Esophagus squamous epithelium (tissue), 5 donors: ENCODE results near the gene CHCHD3. TPM values are rescaled to one million over a fixed set of nuclear protein-coding genes. Genes with fewer than 3 reads are reported as not detected.

Source experiments
- DNase-seq: peaks from one replicate; lab custom pipeline; 2025; lab: John Stamatoyannopoulos, UW
- H3K27ac ChIP-seq, 4 donors: fragments of 200-600 bp; sonication (generic); one replicate each; pipeline ENCODE4 v1.5.1; 2016 to 2019; ENCODE audit warnings: mild to moderate bottlenecking in 1 of 4
- H3K27me3 ChIP-seq, 4 donors: fragments of 200-600 bp; sonication (generic); 1 replicate in 3 of 4; 2 replicates in 1 of 4; pipeline versions ENCODE4 v1.5.1 to v1.6.0; 2017 to 2021; ENCODE audit warnings: antibody characterized with exemption in 1 of 4
- H3K36me3 ChIP-seq, 3 donors: fragments of 200-600 bp; sonication (generic); one replicate each; pipeline ENCODE4 v1.5.1; 2016 to 2019
- H3K4me1 ChIP-seq, 3 donors: fragments of 200-600 bp; sonication (generic); one replicate each; pipeline ENCODE4 v1.5.1; 2017 to 2019
- H3K4me3 ChIP-seq, 4 donors: fragments of 200-600 bp; sonication (generic); 1 replicate in 3 of 4; 2 replicates in 1 of 4; pipeline ENCODE4 v1.5.1; 2016 to 2019; ENCODE audit warnings: mild to moderate bottlenecking in 2 of 4, moderate library complexity in 1 of 4
- H3K9me3 ChIP-seq, 3 donors: fragments of 200-600 bp; sonication (generic); one replicate each; pipeline ENCODE4 v1.5.1; 2016 to 2019
- POLR2A ChIP-seq, 4 donors: fragments of 450-650 bp; IDR thresholded peaks; one replicate each; pipeline ENCODE4 v1.6.1; 2017; ENCODE audit warnings: antibody characterized with exemption in 4 of 4, mild to moderate bottlenecking in 4 of 4, moderate library complexity in 3 of 4
- WGBS, 2 donors: methylation state at CpG; one replicate each; pipeline ENCODE4 v1.1.5; 2018; 5-methylcytosine and 5-hydroxymethylcytosine counted together
- intact Hi-C: fragments of 100-400 bp; cut with DNase I; formaldehyde crosslinking; loops from one replicate; pipeline ENCODE4 v1.15.0; 2022
- total RNA-seq, 4 donors: library from RNA; depleted of rRNA; stranded (reverse); fragments of >200 nt; gene quantifications; one replicate each; pipeline ENCODE4 v1.1.0, GENCODE V29; 2016
- TF ChIP-seq, protein P1 (sequence below), 6 experiments: fragments of 450-650 bp in 4 of 6; fragments of 200-600 bp in 2 of 6; sonication (generic) in 2 of 6; IDR thresholded peaks; one replicate each; pipeline ENCODE4 v1.5.1; 2016 to 2019; ENCODE audit warnings: antibody characterized with exemption in 6 of 6, mild to moderate bottlenecking in 4 of 6, moderate library complexity in 4 of 6
- donor health status: DM: yes; HTN: yes; CAD: no.

The CHCHD3 gene
- total RNA-seq, 4 donors from 2014 or later, result 36.8 to 55.0 (median 40.9) TPM

DNA sequence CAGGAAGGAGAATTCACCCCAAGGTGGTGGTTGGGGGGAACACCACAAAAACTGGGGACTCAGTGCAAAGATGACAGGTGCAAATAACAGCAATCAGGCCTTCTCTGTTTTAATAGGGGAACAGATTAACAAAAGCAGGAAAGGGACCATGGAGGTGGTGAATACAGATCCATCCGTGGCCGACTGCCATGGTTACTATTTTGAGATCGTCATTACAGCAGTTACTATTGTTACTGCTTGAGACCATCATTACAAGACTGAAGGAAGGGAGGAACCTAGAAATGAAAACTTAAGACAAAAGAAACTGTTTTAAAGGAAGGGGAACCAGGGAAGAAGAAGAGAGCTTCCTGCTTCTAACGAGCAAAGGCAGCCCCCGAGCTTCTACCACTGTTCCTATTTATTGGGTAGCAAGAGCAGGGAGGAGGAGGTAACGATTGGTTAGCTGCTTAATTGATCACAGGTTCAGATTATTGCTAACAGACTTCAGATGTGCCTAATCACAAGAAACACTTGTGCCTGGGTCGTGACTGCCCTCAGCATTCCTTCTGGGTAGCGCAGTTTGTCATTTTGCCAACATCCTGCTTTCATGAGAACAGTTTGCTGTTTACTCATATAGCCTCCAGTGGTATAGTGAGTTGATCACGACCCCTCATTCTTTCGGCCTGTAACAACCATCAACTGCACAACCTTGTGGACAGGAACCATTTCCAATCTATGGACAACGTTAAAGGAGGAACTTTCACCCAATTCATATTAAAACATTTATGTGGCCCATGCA, 216.3 kb downstream of the CHCHD3 start:
- H3K9me3 ChIP-seq, result no peaks in the 10 kb centered on the region
- H3K4me1 ChIP-seq, result no peaks in the 10 kb centered on the region
- no peaks in the 10 kb centered on the region for H3K27me3 ChIP-seq
- intact Hi-C loops, result no loop called here
- H3K36me3 ChIP-seq, result no peaks in the 10 kb centered on the region
- WGBS, 2 donors, result 71 to 74% methylated on average over 11 of the region's 11 CpGs
- H3K4me3 ChIP-seq, result no peak overlapping the region
- DNase-seq, result no peak
- TF ChIP-seq, protein P1, sequence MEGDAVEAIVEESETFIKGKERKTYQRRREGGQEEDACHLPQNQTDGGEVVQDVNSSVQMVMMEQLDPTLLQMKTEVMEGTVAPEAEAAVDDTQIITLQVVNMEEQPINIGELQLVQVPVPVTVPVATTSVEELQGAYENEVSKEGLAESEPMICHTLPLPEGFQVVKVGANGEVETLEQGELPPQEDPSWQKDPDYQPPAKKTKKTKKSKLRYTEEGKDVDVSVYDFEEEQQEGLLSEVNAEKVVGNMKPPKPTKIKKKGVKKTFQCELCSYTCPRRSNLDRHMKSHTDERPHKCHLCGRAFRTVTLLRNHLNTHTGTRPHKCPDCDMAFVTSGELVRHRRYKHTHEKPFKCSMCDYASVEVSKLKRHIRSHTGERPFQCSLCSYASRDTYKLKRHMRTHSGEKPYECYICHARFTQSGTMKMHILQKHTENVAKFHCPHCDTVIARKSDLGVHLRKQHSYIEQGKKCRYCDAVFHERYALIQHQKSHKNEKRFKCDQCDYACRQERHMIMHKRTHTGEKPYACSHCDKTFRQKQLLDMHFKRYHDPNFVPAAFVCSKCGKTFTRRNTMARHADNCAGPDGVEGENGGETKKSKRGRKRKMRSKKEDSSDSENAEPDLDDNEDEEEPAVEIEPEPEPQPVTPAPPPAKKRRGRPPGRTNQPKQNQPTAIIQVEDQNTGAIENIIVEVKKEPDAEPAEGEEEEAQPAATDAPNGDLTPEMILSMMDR (IDR thresholded peaks at IDR 0.05), result no peak
- TF ChIP-seq POLR2A (IDR thresholded peaks at IDR 0.05), result no peak
- H3K27ac ChIP-seq, result no peak overlapping the region

DNA sequence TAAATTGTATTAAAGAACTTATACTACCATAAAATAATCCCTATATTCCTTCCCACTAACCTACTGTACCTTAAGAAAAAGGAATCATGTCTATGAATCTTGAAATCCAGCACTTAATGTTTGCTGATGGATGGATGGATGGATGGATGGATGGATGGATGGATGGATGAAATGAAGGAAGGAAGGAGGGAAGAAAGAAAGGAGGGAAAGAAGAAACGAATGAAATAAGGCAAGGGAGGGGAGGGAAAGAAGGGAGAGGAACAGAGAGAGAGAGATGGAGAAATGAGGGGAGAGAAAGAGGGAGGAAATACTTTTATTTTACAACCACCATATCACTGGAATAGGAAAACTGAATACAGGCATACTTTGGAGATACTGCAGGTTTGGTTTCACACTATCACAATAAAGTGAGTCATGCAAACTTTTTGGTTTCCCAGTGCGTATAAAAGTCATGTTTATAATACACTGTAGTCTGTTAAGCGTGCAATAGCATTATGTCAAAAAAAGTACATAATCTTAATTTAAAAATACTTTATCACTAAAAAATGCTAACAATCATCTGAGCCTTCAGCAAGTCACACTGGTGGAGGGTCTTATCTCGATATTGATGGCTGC, 219.8 kb downstream of the CHCHD3 start:
- H3K4me1 ChIP-seq, result no peaks in the 10 kb centered on the region
- no peak overlapping the region for H3K27ac ChIP-seq
- H3K27me3 ChIP-seq, result no peaks in the 10 kb centered on the region
- DNase-seq, result no peak
- no peaks in the 10 kb centered on the region for H3K9me3 ChIP-seq
- 89 to 97% methylated on average over 4 of the region's 4 CpGs for WGBS, 2 donors
- no peak overlapping the region for H3K4me3 ChIP-seq
- H3K36me3 ChIP-seq, result no peaks in the 10 kb centered on the region
- TF ChIP-seq, protein P1 (IDR thresholded peaks at IDR 0.05), result no peak
- TF ChIP-seq POLR2A (IDR thresholded peaks at IDR 0.05), result no peak
- intact Hi-C loops, result no loop called here

DNA sequence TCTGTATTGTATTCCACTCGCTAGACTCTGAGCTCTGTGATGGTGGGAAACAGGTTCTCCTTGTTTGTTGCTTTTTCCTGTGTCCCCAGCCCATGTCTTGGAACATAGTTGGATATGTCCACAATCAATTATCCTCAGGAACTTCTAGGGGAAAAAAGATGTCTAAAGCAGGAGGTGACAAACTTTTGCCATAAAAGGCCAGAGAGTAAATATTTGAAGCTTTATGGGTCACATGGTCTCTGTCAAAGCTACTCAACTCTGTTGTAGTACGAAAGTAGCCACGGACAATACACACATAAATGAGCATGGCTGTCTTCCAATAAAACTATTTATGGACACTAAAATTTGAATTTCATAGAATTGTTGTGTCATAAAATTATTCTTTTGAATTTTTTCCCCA, 220.5 kb downstream of the CHCHD3 start:
- TF ChIP-seq, protein P1 (IDR thresholded peaks at IDR 0.05), result no peak
- TF ChIP-seq POLR2A (IDR thresholded peaks at IDR 0.05), result no peak
- Histone ChIP-seq H3K4me1 (no peaks in the 10 kb centered on the region), H3K36me3 (no peaks in the 10 kb centered on the region), H3K27ac (no peak overlapping the region), H3K4me3 (no peak overlapping the region), H3K27me3 (no peaks in the 10 kb centered on the region), H3K9me3 (no peaks in the 10 kb centered on the region)
- no peak for DNase-seq
- 88 to 91% methylated on average over 3 of the region's 3 CpGs for WGBS, 2 donors
- intact Hi-C loops, result no loop called here

DNA sequence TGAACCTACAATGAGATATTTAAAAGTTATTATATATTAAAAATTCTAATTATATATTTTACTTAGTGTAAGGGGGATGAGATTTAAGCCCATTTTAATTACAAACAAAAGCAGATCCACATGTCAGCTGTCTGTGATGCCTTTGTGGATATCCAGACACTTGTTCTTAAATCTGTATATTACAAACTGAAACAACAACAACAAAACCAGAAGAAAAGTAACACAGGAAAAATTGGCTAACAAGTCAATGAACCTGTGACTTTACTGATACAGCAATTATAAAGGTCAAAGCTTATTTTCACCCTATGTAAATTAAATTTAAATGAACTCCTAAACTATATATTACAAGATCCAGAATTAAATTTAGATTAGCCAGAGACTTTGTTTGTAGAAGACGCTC, 222.7 kb downstream of the CHCHD3 start:
- intact Hi-C loops, result no loop called here
- WGBS, 2 donors, result 52 to 63% methylated on average over 1 of the region's 1 CpG
- DNase-seq, result no peak
- no peaks in the 10 kb centered on the region for H3K36me3 ChIP-seq
- no peaks in the 10 kb centered on the region for H3K27me3 ChIP-seq
- no peaks in the 10 kb centered on the region for H3K4me1 ChIP-seq
- H3K4me3 ChIP-seq, result no peak overlapping the region
- no peak overlapping the region for H3K27ac ChIP-seq
- H3K9me3 ChIP-seq, result no peaks in the 10 kb centered on the region
- TF ChIP-seq POLR2A (IDR thresholded peaks at IDR 0.05), result no peak
- TF ChIP-seq, protein P1 (IDR thresholded peaks at IDR 0.05), result no peak

DNA sequence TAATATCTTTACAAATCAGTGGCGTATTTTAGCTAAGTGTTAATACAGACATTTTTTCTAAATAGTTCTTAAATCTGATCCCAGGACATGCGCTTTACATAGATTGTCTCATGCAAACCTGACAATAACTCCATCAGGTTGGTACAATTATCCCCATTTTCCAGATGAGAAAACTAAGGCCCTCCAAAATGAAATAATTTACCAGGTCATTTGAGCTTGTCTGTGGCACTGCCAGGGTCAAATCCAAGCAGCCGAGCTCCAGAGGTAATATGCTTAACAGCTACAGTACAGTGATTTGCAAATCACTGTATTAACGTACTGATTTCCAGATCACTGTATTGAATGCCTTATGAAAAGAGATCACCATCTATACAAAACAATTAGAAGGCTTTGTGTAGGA, 223.1 kb downstream of the CHCHD3 start:
- no peaks in the 10 kb centered on the region for H3K36me3 ChIP-seq
- intact Hi-C loops, result no loop called here
- no peaks in the 10 kb centered on the region for H3K4me1 ChIP-seq
- no peak overlapping the region for H3K4me3 ChIP-seq
- no peak for DNase-seq
- H3K27me3 ChIP-seq, result no peaks in the 10 kb centered on the region
- no peaks in the 10 kb centered on the region for H3K9me3 ChIP-seq
- WGBS, 2 donors, result 96 to 99% methylated on average over 4 of the region's 4 CpGs
- H3K27ac ChIP-seq, result no peak overlapping the region
- TF ChIP-seq, protein P1 (IDR thresholded peaks at IDR 0.05), result no peak
- TF ChIP-seq POLR2A (IDR thresholded peaks at IDR 0.05), result no peak
